ENCODE results near the gene FFAR2.
A peak's percentile ranks its signal among the peaks of the same experiment; 100 is the strongest.

FFAR2 gene

GRCh38 chr19:35495107-35496064, 47.3 kb downstream of the FFAR2 start:
- peak; percentile 81 for TF ChIP-seq CTCF (conservative IDR thresholded peaks at IDR 0.05; ENCODE audit: low read depth, low read length)
- Histone ChIP-seq H3K4me3 (IDR thresholded peaks at IDR 0.05; ENCODE audit: insufficient read depth, low read depth, low read length) (no peak overlapping the region), H4K20me1 (ENCODE audit: insufficient read depth) (no peaks in the 10 kb centered on the region), H3K36me3 (ENCODE audit: insufficient read depth) (no peaks in the 10 kb centered on the region), H3K4me2 (no peak overlapping the region), H3K79me2 (ENCODE audit: insufficient read depth, low read depth) (no peaks in the 10 kb centered on the region), H3K27me3 (ENCODE audit: insufficient read depth, low read depth) (peaks cover 67% of the 10 kb centered on the region), H3K4me1 (ENCODE audit: low read depth, poor library complexity, severe bottlenecking) (no peaks in the 10 kb centered on the region), H3K9ac (no peak overlapping the region), H2AFZ (ENCODE audit: low read depth) (peak overlapping the region; percentile 39; the same call in 1 of the 2 replicates), H3K27ac (no peak overlapping the region)

GRCh38 chr19:35497406-35497805, 49.3 kb downstream of the FFAR2 start:
- H3K36me3 ChIP-seq (ENCODE audit: insufficient read depth): no peaks in the 10 kb centered on the region
- no peaks in the 10 kb centered on the region for H3K4me1 ChIP-seq (ENCODE audit: low read depth, poor library complexity, severe bottlenecking)
- no peak overlapping the region for H3K4me3 ChIP-seq (IDR thresholded peaks at IDR 0.05; ENCODE audit: insufficient read depth, low read depth, low read length)
- H3K27ac ChIP-seq: no peak overlapping the region
- H4K20me1 ChIP-seq (ENCODE audit: insufficient read depth): no peaks in the 10 kb centered on the region
- no peaks in the 10 kb centered on the region for H3K79me2 ChIP-seq (ENCODE audit: insufficient read depth, low read depth)
- no peak for TF ChIP-seq CTCF (conservative IDR thresholded peaks at IDR 0.05; ENCODE audit: low read depth, low read length)
- H3K27me3 ChIP-seq (ENCODE audit: insufficient read depth, low read depth): peaks cover 67% of the 10 kb centered on the region
- no peak overlapping the region for H3K4me2 ChIP-seq
- H3K9ac ChIP-seq: no peak overlapping the region
- H2AFZ ChIP-seq (ENCODE audit: low read depth): no peak overlapping the region

- no peak overlapping the region for H3K4me2 ChIP-seq
- H3K4me3 ChIP-seq (IDR thresholded peaks at IDR 0.05; ENCODE audit: insufficient read depth, low read depth, low read length): no peak overlapping the region
- no peak overlapping the region for H3K27ac ChIP-seq
- H4K20me1 ChIP-seq (ENCODE audit: insufficient read depth): no peaks in the 10 kb centered on the region
- no peak overlapping the region for H3K9ac ChIP-seq
- H3K79me2 ChIP-seq (ENCODE audit: insufficient read depth, low read depth): no peaks in the 10 kb centered on the region
- H3K36me3 ChIP-seq (ENCODE audit: insufficient read depth): no peaks in the 10 kb centered on the region
- no peak overlapping the region for H2AFZ ChIP-seq (ENCODE audit: low read depth)
- H3K27me3 ChIP-seq (ENCODE audit: insufficient read depth, low read depth): peaks cover 68% of the 10 kb centered on the region
- TF ChIP-seq CTCF (conservative IDR thresholded peaks at IDR 0.05; ENCODE audit: low read depth, low read length): no peak
- H3K4me1 ChIP-seq (ENCODE audit: low read depth, poor library complexity, severe bottlenecking): no peaks in the 10 kb centered on the region
Observed at GRCh38 chr19:35498220-35498619, 50.2 kb downstream of the FFAR2 start.

DNA sequence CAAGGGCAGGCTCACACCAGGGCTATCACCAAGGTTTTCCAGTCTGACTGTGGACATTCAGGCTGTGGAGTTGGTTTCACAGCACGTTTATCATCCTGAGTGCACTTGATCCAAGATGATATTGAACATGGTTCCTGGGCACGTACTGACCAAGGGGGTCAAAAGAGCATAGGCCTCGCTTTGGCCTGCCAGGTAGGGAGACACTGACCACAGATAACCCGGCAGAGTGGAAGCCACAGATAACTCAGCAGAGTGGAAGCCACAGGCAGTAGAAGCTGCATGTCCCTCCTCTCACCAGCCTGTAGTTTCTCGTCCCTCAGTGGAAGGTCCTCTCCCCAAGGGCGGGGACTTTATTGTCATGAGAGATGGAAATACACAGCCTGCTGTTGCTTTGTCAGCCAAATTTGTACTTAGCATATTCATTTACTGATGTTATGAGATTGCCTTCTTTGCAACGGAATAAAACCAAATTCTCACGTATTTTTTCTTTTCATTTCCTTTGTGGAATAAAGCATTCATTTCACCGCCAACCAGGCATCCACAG, 51.0 kb downstream of the FFAR2 start:
- Histone ChIP-seq H3K27me3 (ENCODE audit: insufficient read depth, low read depth) (peaks cover 65% of the 10 kb centered on the region), H2AFZ (ENCODE audit: low read depth) (no peak overlapping the region), H3K27ac (no peak overlapping the region), H3K4me1 (ENCODE audit: low read depth, poor library complexity, severe bottlenecking) (no peaks in the 10 kb centered on the region), H3K79me2 (ENCODE audit: insufficient read depth, low read depth) (no peaks in the 10 kb centered on the region), H3K4me2 (no peak overlapping the region), H3K36me3 (ENCODE audit: insufficient read depth) (no peaks in the 10 kb centered on the region), H3K4me3 (IDR thresholded peaks at IDR 0.05; ENCODE audit: insufficient read depth, low read depth, low read length) (no peak overlapping the region), H3K9ac (no peak overlapping the region), H4K20me1 (ENCODE audit: insufficient read depth) (no peaks in the 10 kb centered on the region)
- TF ChIP-seq CTCF (conservative IDR thresholded peaks at IDR 0.05; ENCODE audit: low read depth, low read length): no peak

Data from KMS-11 (cell line).